Left hindlimb (tissue), 1 donor: ENCODE data around the gene RBM28.

Source experiments
- DNase-seq: peaks from one replicate; pipeline ENCODE4 v3.0.0-alpha.2; 2018

The RBM28 gene

DNA sequence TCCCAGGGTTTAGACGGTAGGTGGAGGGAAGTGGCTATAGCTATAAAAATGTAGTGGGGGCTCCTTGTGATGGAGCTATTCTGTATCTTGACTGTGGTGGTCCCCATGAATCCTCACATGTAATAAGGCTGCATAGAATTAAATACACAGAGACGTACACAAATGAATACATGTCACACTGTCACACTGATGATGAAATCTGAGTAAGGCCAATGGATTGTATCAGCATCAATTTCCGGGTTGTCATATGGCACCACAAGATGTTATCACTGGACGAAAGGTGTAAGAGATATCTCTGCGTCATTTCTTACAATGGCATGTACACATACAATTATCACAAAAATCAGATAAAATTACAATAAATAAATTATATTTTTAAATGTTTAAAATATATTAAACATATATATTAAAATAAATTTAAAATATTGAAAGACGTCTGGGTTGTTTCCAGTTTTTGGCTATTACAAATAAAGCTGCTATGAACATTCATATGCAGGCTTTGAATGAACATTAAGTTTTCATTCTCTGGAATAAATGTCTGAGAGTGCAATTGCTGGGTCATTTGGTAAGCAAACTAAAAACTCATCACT lies 64.5 kb downstream of the RBM28 start:
- DNase-seq, result no peak

DNA sequence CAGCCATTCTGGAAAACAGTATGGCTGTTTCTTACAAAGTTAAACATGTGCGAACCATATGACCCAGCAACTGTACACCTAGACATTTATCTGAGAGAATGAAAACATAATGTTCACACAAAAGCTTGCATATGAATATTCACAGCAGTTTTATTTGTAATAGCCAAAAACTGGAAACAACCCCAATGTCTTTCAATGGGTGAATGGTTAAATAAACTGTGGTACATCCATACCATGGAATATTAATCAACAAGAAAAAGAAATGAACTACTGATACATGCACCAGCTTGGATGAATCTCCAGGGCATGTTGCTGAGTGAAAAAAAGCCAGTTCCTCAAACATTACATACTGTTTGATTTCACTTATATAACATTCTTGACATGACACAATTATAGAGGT lies 65.3 kb downstream of the RBM28 start:
- DNase-seq, result no peak

DNA sequence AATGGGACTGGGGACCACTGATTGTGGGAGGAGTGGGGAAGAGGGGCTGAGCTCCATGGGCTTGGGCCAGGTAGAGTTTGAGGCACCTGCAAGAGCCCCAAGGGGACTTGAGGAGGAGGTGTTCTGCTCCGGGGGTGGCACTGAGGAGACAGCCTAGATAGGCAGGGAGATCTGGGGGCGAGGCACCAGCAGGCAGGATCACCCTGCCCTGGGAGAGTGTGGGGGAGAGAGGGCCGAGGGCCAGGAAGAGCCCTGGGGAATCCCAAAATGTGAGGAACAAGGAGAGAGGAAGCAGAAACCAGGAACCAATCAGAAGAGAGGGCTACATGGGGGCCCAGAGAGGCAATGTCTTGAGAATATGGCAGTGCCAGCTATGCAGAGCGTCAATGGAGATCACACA lies 68.0 kb downstream of the RBM28 start:
- DNase-seq, result no peak

DNA sequence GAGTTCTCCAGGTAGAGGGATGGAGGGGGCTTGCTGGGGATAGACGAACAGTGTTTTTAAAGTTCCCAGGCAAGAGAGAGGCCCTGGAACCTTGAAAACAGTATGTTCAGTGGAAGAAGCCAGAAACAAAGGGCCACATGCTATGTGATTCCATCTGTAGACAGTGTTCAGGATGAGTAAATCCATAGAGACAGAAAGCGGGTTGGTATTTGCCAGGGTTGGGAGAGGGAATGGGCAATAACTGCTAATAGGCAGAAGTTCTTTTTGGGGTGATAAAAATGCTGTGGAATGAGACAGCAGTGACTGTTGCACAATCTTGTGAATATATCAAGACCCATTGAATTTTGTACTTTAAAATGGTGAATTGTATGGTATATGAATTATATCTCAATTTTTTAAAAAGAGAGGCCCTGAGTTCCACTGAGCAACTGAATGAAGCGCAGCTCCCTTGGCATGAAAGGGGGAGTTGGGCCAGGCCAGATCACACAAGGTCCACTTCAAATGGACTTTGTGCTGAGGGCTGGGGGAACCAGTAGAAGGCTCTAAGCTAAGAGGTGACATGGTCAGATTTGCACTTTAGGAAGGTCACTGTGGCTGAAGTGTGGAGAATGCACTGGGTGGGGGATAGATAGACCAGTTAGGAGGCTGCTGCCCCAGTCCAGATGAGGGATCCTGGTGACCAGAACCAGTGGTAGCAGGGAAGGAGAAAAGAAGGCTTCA lies 68.7 kb downstream of the RBM28 start:
- no peak for DNase-seq

DNA sequence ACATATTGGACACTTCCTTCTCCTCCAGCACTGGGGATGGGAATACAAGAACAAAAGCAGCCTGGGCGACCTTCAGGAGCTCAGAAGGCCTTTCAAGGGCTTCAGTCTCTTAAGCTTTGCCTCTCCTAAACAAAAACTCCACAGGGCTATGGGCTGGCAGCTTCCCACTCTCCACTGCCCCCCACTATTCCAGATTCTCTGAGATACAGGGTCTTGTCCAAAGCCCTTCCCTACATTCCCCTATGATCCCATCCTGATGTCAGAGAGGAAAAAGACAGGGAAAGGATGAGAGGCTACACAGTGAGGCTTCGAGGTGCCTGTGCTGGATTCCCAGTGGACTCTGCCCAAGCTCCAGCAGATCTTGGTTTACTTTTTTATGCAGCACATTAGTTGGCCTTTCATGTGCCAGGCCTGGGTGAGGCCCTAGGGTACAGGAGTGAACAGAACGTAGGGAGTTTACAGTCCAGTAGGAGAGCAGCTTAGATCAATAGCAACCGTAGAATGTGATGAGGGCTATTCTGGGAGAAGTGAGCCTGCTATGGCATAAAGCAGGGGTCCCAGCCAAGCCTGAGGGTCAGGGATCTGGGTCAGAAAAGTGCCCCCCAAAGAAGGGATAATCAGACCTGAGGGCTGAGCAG lies 69.3 kb downstream of the RBM28 start:
- no peak for DNase-seq

DNA sequence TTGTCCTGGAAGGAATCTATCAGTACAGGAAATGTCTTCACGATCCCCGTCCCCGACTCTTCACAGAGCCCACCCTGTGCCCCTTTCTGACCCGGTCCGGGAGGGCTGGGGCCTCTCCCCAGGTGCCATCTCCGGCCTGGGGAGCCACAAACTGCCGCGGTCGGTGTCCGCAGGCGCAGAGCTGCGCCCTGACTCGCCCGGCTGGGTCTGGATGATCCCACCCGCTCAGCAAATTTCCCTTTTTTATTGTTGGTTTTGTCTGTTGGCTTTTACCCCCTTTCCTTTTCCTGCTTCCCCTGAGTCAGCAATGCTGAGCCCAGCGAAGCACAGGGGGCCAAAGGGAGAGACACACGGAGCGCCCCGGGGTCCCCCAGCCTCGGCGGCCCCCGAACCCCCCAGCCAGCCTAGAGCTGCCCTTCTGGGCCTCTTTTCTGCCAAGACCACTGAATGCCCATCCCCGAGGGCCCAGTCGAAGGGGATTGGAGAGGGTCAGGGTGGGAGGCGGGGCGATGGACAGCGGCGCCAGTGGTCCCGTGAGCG lies 71.7 kb downstream of the RBM28 start:
- DNase-seq, result no peak

DNA sequence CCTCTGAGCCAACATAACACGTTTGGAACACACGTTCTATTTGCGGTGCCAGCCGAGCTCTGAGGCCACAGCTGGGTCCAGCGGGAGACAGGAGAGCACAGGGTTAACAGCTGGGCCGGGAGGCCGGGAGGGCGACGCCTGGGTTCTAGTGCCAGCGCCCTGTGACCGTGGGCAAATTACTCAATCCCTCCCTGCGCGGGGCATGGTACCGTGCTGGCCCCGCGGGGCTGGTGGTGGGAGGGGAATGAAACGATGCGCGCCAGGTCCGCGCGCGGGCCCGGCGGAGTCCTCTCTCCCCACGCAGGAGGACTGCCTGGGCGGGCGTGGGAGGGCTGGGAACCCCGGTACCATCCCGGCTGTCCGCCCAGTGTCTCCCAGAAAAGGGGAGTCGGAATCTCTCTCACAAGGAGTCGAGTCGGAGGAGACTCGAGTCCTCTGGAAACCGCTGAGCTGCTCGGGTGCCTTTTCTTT lies 72.2 kb downstream of the RBM28 start:
- no peak for DNase-seq

DNA sequence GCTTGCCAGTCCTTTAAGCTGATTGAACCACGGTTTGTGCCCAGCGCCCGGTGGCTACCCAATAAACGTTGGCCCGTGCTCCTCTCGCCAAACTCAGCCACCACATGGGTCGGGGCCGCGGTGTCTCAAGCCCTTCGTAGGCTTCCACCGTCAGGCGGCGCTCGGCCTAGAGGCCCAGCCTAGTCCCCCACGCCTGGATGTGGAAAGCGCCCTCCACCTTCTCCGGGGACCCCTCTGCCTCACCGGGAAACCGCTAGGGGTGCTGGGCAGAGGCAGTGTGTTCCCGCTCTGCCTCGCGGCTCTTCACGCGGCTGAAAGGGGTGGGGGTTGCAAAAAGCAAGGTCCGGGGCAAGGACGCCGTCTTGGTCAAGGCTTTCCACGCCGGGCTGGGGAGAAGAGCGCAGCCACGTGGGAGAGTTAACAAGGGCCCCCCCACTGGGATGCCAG lies 72.9 kb downstream of the RBM28 start:
- peak; percentile 44 for DNase-seq

DNA sequence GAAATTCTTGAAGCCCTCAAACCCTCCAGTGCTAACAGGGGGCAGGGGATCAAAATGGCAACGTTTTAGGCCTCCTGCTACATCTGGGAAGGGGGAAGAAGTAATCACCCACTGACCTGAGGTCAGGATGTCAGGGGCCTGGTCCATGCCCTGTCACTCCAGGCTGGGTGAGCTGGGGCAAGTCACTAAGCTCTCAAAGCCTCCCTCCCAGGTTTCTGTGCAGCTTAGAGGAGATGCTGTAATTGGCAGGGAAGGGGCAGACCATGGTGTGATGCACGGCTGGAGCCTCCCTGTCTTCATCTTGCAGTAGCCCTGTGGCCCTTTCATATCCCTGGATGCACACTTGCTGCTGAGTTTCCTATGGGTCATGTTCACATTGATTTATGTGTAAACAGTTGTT lies 75.5 kb downstream of the RBM28 start:
- no peak for DNase-seq

DNA sequence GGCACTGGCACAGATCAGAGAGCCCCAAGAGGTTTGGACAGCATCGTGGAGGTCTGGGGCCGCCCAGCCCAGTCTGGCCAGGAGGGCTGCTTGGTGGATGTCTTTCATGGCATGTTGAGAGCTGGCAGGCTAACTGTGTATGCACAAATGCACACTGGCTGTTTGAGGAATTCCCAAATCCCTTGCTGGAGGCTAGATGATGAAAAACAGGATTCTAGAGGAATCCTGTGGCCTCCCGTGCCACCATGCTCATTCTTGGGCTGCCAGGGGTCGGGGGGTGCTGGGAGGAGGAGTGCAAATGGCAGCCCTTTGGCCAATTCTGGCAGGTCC lies 76.1 kb downstream of the RBM28 start:
- DNase-seq, result no peak

DNA sequence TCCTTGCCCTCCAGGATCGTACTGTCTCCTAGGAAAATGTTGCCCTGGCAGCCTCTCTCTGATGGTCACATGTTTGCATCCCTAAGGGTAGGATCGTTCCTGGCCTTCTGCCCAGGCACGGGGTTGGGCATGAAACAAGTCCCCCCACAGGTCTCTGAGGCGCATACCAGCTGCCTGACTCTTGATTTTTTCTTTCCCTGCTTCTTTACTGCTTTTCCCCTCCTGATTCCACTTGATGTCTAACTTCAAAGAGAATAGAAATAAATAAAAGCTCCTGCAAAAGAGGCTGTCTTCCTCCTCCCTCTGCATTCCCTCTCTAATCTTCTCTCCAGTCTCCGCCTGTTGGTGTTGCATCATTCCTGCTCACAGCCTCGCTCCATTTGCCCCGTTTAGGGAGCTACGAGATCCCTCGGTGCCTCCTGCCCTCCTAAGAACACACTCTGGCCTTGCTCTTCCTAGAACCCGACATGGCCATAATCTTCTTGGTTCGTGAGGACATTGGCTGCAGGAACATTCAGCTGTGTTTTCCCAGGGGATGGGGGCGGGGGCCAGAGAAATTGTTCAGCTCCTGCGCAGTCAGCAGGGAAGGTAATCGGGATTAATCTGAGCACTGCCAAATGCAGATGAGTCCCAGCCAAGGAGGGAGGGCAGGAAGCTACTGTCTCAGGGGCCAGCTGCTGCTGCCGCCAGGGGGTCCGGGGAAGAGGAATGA lies 76.7 kb downstream of the RBM28 start:
- peak; percentile 74 for DNase-seq

DNA sequence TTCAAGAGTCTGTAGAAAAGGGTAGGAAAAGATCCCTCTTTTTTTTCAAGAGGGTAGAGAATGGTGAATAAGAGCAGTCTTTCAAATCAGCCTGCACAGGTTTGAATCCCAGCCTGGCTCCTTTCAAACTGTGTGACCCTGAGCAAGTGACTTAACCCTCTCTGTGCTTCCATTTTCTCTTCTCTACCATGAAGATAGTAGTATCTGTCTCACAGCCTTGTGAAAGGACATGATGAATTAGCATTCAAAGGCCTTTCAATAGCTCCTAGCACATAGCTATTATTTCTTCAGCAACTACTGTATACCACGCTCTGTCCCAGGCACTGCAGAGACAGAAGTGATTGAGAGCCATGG lies 77.2 kb downstream of the RBM28 start:
- no peak for DNase-seq

DNA sequence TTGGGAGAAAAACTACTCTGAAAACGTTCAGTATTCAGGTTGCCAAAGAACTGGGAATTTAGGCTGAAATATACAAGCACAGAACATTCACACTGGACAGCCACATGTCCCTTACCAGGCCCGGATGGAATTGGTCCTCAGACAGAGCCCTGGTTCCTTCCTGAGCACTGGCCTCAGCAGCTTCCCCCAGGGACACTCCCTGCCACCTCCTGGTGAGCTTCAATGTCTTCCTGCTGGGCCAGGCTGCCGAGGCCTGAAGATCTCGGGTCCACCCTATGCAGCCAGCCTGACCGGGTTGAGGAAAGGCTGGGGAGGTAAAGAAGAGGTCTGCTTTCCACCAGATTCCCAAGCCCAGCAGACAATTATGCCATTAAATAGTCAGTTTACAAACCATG lies 77.8 kb downstream of the RBM28 start:
- no peak for DNase-seq

DNA sequence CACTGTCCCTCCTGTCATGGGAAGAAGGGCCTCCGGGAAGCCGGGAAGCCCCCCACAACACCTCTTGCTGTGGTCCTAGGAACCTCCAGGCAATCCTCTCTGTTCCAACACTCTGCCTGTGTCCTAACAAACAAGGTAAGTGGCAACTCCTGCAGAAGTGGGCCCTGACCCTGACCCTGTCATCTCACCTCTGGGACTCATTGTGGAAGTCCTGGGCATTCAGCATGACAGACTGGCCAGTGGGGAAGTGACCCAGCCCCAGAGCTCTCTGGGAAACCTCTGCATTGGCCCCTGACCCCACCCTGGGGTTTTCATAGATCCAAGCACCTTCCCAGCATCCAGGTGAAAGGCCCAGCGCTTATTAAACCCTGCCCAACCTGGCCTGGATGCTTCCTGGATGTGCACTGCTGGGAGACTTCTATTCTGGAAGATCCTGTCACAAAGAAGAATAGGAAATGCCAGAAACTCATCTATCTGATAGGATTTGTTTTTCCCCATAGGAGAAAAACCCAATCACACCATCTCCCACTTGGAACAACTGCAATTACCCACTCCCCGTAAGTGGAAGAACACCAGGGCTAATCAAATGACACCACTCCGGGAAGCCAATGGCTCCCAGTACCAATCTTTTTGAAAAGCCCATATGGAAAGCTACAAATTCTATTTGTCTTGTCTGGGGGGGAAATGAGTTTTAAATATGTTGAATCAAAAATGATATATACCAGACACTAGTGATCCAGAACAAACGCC lies 78.4 kb downstream of the RBM28 start:
- DNase-seq, result no peak

DNA sequence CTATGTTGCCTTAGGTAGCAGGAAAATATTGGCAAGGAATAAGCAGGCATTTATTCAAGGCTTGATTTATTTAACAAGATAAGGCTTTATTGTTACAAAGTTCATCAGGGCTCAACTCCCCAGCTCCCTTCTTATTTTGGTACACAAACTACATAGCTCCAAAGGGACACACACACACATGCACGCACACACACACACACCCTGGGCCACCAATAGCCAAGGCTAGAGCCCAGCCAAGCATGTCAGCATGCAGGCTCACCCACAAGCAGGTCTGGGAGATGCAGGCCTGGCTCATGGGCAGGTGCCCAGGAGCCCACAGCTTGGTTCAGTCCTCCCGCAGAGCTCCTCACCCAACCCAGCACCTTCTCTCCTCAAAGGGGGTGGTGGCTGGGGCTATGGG lies 79.2 kb downstream of the RBM28 start:
- no peak for DNase-seq

DNA sequence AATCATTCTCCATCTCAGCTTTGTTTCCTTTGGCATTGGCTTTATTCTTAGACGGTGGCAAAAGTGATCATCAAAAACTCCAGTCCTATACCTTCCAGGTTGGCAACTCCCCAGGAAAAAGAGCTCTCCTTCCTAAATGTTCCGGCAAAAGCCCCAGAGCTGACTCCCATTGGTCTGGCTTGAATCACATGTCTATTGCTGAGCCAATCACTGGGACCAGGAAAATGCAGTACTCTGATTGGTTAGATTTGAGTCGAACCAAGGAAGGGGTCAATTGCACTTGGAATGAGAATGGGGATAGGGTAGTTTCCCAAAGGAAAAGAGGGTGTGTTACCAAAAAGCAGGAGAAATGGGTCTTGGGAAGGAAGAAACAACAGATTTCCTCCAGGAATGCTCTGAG lies 80.3 kb downstream of the RBM28 start:
- no peak for DNase-seq

DNA sequence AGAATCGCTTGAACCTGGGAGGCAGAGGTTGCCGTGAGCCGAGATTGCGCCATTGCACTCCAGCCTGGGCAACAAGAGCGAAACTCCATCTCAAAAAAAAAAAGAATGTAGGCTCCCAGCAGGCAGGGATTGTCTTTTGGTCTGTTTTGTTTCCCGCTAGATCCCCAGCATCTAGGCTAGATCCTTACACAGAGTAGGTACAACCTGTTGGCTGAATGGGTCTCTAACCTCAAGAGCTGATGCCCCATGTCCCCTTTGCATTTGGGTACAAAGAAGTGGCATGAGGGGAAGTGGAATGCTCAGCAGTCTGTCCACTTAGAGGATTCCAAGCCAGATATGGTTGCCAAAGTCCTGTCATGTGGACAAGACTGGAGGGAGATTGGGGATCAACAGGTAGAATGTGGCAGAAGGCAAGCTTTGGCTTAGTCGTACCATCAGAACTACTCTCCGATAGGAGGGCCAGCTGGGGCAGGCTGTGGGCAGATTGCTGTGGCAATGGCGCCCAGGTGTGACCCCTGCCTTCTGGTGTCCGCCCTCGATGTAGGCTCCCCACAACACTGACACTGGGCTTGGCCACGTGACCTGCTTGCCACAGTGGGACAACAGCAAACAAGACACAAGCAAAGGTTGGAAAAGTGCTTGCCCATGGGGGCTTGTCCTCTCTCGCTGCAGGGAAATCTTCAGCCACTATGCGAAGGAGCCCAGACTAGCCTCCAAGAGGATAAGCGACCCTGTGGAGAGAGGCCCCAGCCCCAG lies 81.3 kb downstream of the RBM28 start:
- no peak for DNase-seq

DNA sequence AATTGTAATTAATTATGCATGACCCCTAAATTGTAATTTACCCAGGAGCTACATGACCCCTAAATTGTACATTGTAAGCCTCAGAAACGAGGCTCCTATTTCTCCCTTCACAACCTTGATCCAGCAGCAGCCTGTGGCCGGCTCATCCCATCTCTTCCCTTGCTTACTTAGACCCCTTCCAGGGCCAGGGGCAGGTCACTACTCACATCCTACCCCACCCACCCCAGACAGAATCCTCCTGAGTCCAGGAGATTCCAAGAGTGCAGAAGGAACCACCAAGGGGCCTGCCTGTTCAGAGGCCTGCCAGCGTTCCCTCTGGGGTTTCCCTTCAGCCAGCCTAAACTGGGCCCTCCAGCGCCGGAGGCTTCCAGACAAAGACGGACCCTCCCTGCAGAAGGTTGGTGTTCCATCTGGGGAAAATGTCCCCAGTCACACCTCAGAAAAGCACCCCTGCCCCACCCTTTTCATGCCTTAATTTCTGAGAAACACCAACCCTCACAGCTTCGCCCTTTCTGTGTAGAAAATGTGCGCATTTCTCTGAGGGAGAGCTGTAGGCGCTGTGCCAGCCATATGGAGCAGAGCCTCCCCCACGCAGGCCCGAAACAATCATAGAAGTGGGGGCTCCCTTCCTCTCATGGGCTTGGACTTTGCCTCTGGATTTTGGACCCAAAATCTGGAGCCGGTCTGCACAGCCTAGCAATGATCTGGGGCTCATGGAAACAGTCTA lies 83.5 kb downstream of the RBM28 start:
- no peak for DNase-seq

DNA sequence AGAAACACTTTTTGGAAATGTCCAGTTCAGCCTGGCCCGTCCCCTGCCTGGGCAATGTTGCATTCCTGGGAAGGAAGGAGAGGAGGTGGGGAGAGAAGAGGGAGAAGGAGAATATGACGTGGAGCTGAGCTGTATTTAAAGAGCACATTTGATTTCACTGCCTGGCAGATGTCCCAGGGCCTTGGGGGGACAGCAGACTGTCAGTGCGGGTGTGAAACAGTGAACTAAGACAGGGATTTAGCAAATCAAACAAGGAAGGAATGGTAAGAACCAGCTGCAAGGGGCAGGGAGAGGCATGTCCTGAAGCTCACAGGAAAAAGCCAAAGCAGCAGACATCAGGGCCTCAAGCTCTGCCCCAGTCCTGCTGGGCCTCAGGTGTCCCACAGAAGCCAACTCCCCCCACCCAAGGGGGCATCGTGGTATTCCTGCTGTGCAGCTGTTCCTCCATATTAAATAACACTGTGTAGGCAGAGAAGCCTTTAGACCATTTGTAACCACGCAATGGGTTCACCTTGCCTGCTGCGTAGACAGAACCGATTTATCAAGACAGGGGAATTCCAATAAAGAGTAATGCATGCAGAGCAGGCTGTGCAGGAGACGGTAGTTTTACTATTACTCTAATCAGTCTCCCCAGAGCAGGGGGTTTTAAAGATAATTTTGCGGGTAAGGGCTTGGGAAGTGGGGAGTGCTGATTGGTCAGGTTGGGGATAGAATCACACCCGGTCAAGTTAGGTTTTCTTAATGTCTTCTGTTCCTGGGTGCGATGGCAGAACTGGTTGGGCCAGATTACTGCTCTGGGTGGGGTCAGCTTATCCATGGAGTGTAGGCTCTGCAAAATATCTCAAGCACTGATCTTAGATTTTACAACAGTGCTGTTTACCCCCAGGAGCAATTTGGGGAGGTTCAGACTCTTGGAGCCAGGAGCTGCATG lies 84.3 kb downstream of the RBM28 start:
- DNase-seq, result no peak

DNA sequence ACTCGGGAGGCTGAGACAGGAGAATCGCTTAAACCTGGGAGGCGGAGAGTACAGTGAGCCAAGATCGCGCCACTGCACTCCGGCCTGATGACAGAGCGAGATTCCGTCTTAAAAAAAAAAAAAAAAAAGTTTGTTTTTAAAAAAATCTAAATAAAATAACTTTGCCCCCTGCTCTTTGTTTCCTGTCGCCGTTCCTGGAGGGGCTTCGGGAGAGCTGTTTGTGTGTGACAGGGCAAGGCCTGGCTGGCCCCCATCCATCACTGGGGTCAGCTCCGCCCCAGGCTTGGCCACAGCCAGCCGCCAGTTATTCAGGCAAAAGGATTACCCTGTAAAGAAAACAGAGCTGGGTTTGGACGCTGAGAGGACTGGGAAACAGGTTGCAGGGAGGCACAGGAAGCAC lies 86.2 kb downstream of the RBM28 start:
- DNase-seq, result no peak
